OCI-LY1 (cell line): ENCODE results near the gene BMF.
A peak's percentile ranks its signal among the peaks of the same experiment; 100 is the strongest.

Source experiments
- H2AFZ ChIP-seq: fragments of 200-600 bp; sonication (generic), shearing (Covaris generic); 2 replicates; pipeline ENCODE4 v1.6.0; 2014; ENCODE audit warnings: antibody characterized with exemption, mild to moderate bottlenecking, low read length
- H3F3A ChIP-seq: fragments of 200-600 bp; sonication (generic), shearing (Covaris generic); 2 replicates; pipeline ENCODE4 v1.6.0; 2014; ENCODE audit warnings: mild to moderate bottlenecking, antibody characterized with exemption, low read length, moderate library complexity; ENCODE audit not compliant: insufficient read depth
- H3K27ac ChIP-seq: fragments of 200-600 bp; sonication (generic); 2 replicates; pipeline ENCODE4 v1.5.1; 2014; ENCODE audit warnings: low read length, mixed run types, mild to moderate bottlenecking, low read depth; ENCODE audit not compliant: poor library complexity, severe bottlenecking
- H3K27me3 ChIP-seq: fragments of 200-600 bp; sonication (generic); 2 replicates; pipeline ENCODE4 v1.6.0; 2014; ENCODE audit warnings: antibody characterized with exemption, mild to moderate bottlenecking, low read length, moderate library complexity; ENCODE audit not compliant: insufficient read depth
- H3K36me3 ChIP-seq: fragments of 200-600 bp; sonication (generic); 2 replicates; pipeline ENCODE4 v1.6.1; 2014; ENCODE audit warnings: mild to moderate bottlenecking, antibody characterized with exemption, low read length, moderate library complexity, mixed read lengths; ENCODE audit not compliant: insufficient read depth
- H3K4me1 ChIP-seq: fragments of 200-600 bp; sonication (generic); 2 replicates; pipeline ENCODE4 v1.5.1; 2014; ENCODE audit warnings: mild to moderate bottlenecking, low read length, moderate library complexity; ENCODE audit not compliant: insufficient read depth, severe bottlenecking
- H3K4me2 ChIP-seq: fragments of 200-600 bp; sonication (generic), shearing (Covaris generic); 2 replicates; pipeline ENCODE4 v1.6.1; 2014; ENCODE audit warnings: low read length
- H3K4me3 ChIP-seq: fragments of 200-600 bp; sonication (generic); 2 replicates; pipeline ENCODE4 v1.5.1; 2014; ENCODE audit warnings: low read length, low read depth, mild to moderate bottlenecking, mixed read lengths; ENCODE audit not compliant: poor library complexity, severe bottlenecking
- H3K79me2 ChIP-seq: fragments of 200-600 bp; shearing (Covaris generic); 2 replicates; pipeline ENCODE4 v1.6.1; 2016; ENCODE audit warnings: mixed run types, low read length, mixed read lengths; ENCODE audit not compliant: insufficient read depth
- H3K9ac ChIP-seq: fragments of 200-600 bp; sonication (generic), shearing (Covaris generic); 2 replicates; pipeline ENCODE4 v1.6.1; 2014; ENCODE audit warnings: mild to moderate bottlenecking, low read length, mixed read lengths
- H3K9me2 ChIP-seq: fragments of 200-600 bp; sonication (generic), shearing (Covaris generic); 2 replicates; pipeline ENCODE4 v1.6.1; 2014; ENCODE audit warnings: low read depth, mild to moderate bottlenecking, low read length, mixed read lengths
- H3K9me3 ChIP-seq: fragments of 200-600 bp; shearing (Covaris generic); 2 replicates; pipeline ENCODE4 v1.6.1; 2014; ENCODE audit warnings: low read length, mixed read lengths
- H4K20me1 ChIP-seq: fragments of 200-600 bp; sonication (generic), shearing (Covaris generic); 2 replicates; pipeline ENCODE4 v1.6.0; 2016; ENCODE audit warnings: mild to moderate bottlenecking, low read length; ENCODE audit not compliant: insufficient read depth
- EZH2 ChIP-seq: fragments of 200-600 bp; sonication (generic), shearing (Covaris generic); IDR thresholded peaks from 2 replicates; pipeline ENCODE4 v1.8.0; 2017; ENCODE audit warnings: borderline replicate concordance, mixed run types, mild to moderate bottlenecking, antibody characterized with exemption, low read length, moderate library complexity, mixed read lengths
- TF ChIP-seq, protein P1 (sequence below): fragments of 200-600 bp; sonication (generic), shearing (Covaris generic); IDR thresholded peaks from 2 replicates; pipeline ENCODE4 v1.5.1; 2017; ENCODE audit warnings: mild to moderate bottlenecking, antibody characterized with exemption, low read length, moderate library complexity, mixed read lengths

Gene BMF

GRCh38 chr15:40053079-40053830 is 55.4 kb downstream of the BMF start:
- TF ChIP-seq EZH2, result no peak
- TF ChIP-seq, protein P1, sequence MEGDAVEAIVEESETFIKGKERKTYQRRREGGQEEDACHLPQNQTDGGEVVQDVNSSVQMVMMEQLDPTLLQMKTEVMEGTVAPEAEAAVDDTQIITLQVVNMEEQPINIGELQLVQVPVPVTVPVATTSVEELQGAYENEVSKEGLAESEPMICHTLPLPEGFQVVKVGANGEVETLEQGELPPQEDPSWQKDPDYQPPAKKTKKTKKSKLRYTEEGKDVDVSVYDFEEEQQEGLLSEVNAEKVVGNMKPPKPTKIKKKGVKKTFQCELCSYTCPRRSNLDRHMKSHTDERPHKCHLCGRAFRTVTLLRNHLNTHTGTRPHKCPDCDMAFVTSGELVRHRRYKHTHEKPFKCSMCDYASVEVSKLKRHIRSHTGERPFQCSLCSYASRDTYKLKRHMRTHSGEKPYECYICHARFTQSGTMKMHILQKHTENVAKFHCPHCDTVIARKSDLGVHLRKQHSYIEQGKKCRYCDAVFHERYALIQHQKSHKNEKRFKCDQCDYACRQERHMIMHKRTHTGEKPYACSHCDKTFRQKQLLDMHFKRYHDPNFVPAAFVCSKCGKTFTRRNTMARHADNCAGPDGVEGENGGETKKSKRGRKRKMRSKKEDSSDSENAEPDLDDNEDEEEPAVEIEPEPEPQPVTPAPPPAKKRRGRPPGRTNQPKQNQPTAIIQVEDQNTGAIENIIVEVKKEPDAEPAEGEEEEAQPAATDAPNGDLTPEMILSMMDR, result peak; percentile 31; the same call in 1 of the 2 replicates
- peak overlapping the region; percentile 18 for H3K4me3 ChIP-seq
- H3K27me3 ChIP-seq, result no peaks in the 10 kb centered on the region
- peak overlapping the region; percentile 55; the same call in 1 of the 2 replicates for H3K4me2 ChIP-seq
- no peaks in the 10 kb centered on the region for H3K79me2 ChIP-seq
- no peaks in the 10 kb centered on the region for H3K9me2 ChIP-seq
- no peaks in the 10 kb centered on the region for H3K36me3 ChIP-seq
- H3K4me1 ChIP-seq, result peaks cover 82% of the 10 kb centered on the region
- H4K20me1 ChIP-seq, result no peaks in the 10 kb centered on the region
- H3K27ac ChIP-seq, result peak overlapping the region; percentile 96
- H3K9me3 ChIP-seq, result no peaks in the 10 kb centered on the region
- peak overlapping the region; percentile 73 for H3K9ac ChIP-seq
- no peak overlapping the region for H2AFZ ChIP-seq
- peaks cover 18% of the 10 kb centered on the region; the same call in 1 of the 2 replicates for H3F3A ChIP-seq

GRCh38 chr15:40052604-40053003 is 56.1 kb downstream of the BMF start:
- H3K9ac ChIP-seq, result no peak overlapping the region; the same call in 1 of the 2 replicates
- H2AFZ ChIP-seq, result no peak overlapping the region
- peaks cover 88% of the 10 kb centered on the region for H3K4me1 ChIP-seq
- TF ChIP-seq EZH2, result no peak
- TF ChIP-seq, protein P1, result no peak
- no peaks in the 10 kb centered on the region for H3K79me2 ChIP-seq
- no peak overlapping the region for H3K4me3 ChIP-seq
- no peaks in the 10 kb centered on the region for H3K9me2 ChIP-seq
- H3K27ac ChIP-seq, result peak overlapping the region; percentile 96
- H3K4me2 ChIP-seq, result no peak overlapping the region
- no peaks in the 10 kb centered on the region for H3K9me3 ChIP-seq
- H4K20me1 ChIP-seq, result no peaks in the 10 kb centered on the region
- no peaks in the 10 kb centered on the region; the same call in 1 of the 2 replicates for H3K36me3 ChIP-seq
- H3K27me3 ChIP-seq, result no peaks in the 10 kb centered on the region
- peaks cover 18% of the 10 kb centered on the region; the same call in 1 of the 2 replicates for H3F3A ChIP-seq

- Histone ChIP-seq H3K27me3 (no peaks in the 10 kb centered on the region), H3K4me1 (peaks cover 96% of the 10 kb centered on the region), H3K36me3 (no peaks in the 10 kb centered on the region; the same call in 1 of the 2 replicates), H3K27ac (peak overlapping the region; percentile 96), H3K9me2 (no peaks in the 10 kb centered on the region), H3F3A (peaks cover 18% of the 10 kb centered on the region; the same call in 1 of the 2 replicates), H3K79me2 (no peaks in the 10 kb centered on the region), H3K9ac (no peak overlapping the region), H3K4me2 (no peak overlapping the region), H2AFZ (no peak overlapping the region), H3K4me3 (no peak overlapping the region), H4K20me1 (no peaks in the 10 kb centered on the region), H3K9me3 (no peaks in the 10 kb centered on the region)
- TF ChIP-seq, protein P1, result no peak
These were observed 56.9 kb downstream of the BMF start for GRCh38 chr15:40051616-40052415.
